SKM-1 (cell line): ENCODE data around the gene ZFP2.
"Not testable (repeated sequence)": the region's sequence is repeated elsewhere in the genome, so short reads cannot be mapped to it uniquely, and the experiment has no call there.

ENCODE experiments used
- DNase-seq: peaks from one replicate; lab custom pipeline; 2025; ENCODE audit not compliant: unreplicated experiment; lab: John Stamatoyannopoulos, UW

Gene ZFP2

DNA sequence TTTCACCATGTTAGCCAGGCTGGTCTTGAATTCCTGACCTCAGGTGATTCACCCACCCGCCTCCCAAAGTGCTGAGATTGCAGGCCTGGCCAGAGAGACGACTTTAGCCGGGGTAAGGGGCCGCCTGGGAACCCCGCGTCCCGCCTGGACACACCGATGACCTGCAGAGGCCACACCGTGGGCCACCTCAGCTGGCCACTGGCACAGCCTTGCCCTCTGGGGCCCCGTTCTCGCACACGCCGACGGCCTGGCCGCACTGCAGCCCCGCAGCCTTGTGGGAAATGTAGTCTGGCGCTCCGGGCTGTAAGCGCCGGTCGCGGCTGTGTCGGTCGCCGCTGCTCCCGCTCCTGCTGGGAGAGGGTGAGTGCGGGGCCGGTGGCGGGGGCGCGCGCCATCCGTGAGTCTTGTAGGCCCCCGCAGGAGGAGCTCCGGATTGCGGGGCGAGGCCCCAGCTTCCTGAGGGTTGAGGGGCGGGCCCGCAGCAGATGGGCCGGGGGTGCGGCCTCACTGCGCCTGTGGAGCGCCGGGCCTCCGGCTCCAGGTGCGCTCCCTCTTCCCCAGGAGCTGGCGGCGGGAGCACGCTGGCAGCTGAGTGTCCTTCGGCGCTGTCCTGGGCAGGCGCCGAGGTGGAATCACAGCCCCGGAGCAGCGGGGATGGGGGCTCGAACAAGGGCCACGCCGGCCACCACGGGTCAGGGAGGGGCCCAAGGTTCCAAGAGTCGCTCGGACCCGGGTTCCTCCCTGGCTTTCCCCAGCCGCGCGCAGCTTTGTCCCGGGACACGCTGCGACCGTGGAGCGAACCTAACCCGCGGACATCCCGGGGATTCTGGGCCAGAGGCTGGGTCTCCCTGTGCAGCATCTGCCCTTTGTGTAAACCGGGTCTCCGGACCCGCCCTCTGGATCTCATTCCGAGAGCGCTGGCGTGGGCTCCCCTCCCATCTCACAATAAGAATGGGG, at the start of gene ZFP2:
Gene ZFP2, plus strand, starts transcription at position 299 of the 957 bp plus-strand sequence. CDS start 35,401 bp downstream, outside the sequence.
- peak; percentile 2 for DNase-seq

DNA sequence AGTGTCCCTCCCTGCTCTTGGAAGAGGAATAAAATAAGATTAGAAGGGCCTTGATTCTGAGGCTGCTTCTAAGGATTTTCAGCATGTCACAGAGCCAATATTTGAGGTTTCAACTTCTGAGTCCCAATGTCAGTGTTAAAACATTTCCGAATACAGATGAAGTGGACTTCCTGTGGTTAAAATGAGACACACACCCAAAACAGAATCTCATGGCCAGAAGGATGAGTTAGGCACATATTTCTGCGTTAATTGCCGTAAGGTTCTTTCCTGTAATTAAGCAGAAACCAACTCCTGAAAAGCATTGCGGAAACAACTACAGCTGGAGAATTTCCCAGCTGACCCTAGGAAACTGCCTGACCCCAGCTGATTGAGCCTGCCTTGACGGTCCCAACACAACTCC, 46.4 kb upstream of the ZFP2 start:
- DNase-seq = no peak

DNA sequence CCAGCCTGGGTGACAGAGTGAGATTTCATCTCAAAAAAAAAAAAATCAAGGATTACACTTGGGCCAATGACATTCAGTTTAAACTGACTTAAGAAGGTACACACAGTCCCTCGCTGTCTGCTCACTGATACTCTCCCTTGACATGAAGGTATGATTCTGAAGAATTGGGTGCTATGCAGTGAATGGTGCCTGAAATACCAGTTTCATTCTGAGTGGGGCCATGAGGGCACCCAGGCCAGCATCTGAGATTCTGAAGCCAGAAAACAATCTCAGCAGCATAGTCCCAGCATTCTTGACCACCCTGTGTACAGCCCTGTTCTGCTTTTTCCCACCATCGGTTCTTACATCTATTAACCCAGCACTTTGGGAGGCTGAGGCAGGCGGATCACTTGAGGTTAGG, 43.8 kb upstream of the ZFP2 start:
- no peak for DNase-seq

- DNase-seq = no peak
Observed at GRCh38 chr5:178854284-178854683, 41.4 kb upstream of the ZFP2 start.

GRCh38 chr5:178859625-178860521, 35.8 kb upstream of the ZFP2 start, which contains the start of gene ZNF354B:
ZNF354B (plus strand) TSS chr5:178859953; CDS start chr5:178861048, 1,095 bp downstream.
- DNase-seq = peak; percentile 80

DNA sequence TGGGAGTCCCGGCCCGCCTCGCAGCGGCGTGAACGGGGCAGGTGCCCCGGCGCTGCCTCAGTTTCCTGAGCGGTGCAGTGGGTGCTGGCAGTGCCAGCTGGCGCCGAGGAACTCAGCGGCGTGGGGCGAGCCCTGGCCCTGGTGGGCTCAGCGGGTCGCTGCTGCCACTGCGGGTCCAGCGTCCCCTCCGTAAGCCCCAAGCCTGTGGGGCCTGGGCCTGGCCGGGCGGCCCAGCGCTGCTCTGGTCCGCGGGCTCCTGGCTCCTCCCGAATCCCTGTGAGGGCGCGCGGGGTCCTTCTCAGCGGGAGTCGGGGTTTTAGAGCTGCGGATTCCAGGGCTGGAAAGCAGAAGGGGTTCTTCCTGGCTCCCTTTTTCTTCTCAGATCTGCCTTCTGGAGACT, 35.1 kb upstream of the ZFP2 start:
- not testable (repeated sequence) for DNase-seq

DNA sequence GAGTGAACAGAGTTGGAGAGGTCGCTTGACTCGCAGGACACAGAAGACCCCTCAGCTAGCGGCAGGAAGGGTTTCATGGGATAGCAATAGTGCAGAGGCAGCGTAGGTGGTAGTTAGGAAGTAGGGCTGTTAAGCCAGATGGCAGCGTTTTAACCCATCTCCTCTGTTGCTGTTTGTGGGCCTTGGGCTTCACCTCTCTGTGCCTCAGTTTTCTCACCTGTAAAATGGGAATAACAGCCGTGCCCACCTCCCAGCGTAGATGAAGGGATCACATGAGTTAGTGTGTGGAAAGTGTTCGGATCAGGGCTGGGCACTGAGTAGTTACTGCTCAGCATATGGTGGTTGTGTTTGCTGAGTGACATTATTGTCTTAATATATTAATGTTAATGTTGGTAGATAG, 34.1 kb upstream of the ZFP2 start:
- DNase-seq = no peak

DNA sequence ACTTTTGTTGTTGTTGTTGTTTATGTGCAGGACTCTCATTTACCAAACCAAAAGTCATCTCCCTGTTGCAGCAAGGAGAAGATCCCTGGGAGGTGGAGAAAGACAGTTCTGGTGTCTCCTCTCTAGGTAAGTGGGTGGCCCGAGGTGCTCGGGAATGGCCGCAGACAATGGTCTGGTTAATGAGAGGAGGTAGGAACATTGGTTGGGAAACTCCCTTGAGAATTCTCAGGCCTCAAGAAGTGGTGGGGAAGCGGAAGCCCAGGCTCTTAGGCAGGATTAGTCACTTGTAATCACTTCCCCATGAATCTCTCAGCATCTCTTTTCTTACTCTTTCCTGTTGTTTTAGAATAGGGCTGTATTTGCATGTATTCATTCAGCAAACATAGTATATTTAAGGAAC, 28.8 kb upstream of the ZFP2 start:
- DNase-seq = no peak

- no peak for DNase-seq
Observed at GRCh38 chr5:178869577-178869976, 26.1 kb upstream of the ZFP2 start.

DNA sequence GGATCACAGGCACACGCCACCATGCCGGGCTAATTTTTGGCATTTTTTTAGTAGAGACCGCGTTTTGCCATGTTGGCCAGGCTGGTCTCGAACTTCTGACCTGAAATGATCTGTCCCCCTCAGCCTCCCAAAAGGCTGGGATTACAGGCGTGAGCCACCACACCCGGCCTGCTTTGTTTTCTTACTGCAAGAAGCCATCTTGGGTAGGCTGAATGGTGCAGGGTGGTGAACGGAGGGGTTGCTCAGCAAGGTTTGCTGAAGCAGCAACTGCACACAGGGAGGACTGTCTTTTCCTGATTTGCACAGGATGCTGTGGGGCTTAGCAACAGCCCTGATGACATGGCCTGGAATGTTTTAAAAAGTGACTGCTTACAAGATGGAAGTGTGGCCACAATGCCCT, 25.3 kb upstream of the ZFP2 start:
- DNase-seq = no peak

- no peak for DNase-seq
Observed at GRCh38 chr5:178872302-178872701, 23.4 kb upstream of the ZFP2 start.

- not testable (repeated sequence) for DNase-seq
Observed at GRCh38 chr5:178883115-178883694, 12.5 kb upstream of the ZFP2 start.

GRCh38 chr5:178883815-178884430, 11.8 kb upstream of the ZFP2 start:
- no peak for DNase-seq

GRCh38 chr5:178899289-178899688, 3.6 kb downstream of the ZFP2 start:
- DNase-seq = no peak

DNA sequence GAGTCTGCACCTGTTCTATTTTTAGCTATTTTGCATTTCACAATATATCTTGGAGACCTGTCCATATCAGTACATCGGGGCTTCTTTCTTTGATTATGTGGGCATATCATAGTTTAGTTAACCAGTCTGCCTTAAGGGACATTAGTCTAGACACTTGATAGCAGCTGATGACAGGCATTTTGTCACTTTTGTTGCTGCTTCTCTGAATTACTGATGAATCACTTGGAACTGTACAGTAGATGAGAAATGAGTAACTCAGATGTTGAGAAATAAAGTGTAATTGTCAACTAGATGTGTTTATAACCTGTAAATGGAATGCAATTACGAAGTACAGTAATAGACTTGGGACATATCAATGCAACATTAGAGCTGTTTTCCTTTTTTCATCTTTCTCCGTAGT, 7.1 kb downstream of the ZFP2 start:
- DNase-seq = no peak

- no peak for DNase-seq
Observed at GRCh38 chr5:178931846-178932760, 36.4 kb downstream of the ZFP2 start.

DNA sequence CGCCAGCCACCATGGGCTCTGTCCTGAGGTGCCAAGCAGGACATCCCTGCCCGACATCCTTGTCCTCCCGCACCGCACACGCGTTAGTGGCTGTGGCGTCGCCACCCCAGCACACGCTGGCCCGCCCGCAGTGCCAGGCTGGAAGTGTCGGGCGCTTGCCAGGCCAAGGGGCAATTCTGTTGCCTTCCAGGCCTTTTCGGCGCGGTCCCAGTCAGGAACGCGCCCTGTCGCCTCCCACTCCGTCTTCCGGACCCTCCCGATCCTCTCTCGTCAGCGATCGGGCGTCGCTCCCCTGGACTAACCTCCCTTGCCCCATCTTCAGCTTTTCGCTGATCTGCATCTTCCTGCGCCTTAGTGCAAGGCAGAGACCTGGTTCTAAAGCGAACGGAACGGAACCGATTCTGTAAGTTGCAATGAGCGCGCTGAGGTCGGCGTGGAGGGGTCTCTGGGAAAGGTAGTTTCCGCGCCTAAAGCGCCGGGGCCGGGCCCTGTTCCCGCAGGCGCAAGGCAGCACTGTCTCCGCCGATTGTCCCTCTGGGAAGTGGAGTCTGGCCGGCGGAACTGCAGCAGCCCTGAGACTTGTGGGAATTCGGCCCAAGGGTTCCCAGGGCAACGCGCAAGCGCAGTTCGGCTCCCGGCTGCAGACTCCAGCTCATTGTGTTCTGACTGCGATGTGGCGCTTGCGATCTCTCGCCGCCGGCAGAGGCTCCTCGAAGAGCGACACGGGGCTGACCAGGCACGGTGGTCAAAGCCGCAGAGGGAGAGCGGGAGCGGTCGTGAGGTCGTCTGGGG, 45.1 kb downstream of the ZFP2 start, which contains the start of gene ZNF454:
Gene ZNF454, plus strand, starts transcription at position 630 of the 792 bp plus-strand sequence. CDS start 1,594 bp downstream, outside the sequence.
- DNase-seq = no peak

DNA sequence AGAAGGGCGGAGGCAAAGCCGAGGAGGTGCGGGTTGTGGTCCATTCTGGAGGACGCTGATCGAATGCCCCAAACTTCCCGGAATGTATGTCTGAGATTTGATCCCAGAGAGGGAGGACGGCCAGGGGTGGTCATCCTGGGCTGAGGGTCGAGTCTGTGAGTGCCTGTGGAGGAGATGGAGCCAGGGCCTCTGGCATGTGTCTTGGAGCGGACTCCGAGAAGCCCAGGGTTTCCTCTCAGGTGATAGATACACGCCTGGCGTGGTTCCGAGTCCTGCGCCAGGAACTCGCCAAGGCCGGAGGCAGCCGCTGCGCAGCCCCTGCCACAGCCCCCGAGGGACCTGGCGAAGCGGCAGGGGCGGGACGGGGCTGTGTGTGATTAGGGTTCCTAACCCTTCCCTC, 45.6 kb downstream of the ZFP2 start:
- no peak for DNase-seq
